Dedifferentiated amniotic fluid mesenchymal stem cell (primary cell): Measurements from ENCODE around the gene RASL10A.

Source experiments
- DNase-seq: peaks from one replicate; pipeline ENCODE4 v3.0.0-alpha.2; 2016; ENCODE audit errors: extremely low spot score

RASL10A gene

DNA sequence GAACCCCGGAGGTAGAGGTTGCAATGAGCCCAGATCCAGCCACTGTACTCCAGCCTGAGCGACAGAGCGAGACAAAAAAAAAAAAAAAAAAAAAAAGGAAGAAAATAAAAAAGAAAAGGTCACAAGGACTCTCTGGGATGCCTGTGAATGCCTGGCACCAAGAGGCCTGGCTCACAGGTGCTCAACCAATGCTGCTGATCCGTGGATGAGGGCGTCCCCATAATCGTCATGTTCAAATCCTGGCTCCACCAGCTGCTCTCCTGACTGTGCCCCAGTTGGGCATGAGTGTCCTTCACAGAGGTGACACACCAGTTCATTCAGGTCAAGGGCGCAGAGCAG, 9.7 kb downstream of the RASL10A start:
- no peak for DNase-seq

DNA sequence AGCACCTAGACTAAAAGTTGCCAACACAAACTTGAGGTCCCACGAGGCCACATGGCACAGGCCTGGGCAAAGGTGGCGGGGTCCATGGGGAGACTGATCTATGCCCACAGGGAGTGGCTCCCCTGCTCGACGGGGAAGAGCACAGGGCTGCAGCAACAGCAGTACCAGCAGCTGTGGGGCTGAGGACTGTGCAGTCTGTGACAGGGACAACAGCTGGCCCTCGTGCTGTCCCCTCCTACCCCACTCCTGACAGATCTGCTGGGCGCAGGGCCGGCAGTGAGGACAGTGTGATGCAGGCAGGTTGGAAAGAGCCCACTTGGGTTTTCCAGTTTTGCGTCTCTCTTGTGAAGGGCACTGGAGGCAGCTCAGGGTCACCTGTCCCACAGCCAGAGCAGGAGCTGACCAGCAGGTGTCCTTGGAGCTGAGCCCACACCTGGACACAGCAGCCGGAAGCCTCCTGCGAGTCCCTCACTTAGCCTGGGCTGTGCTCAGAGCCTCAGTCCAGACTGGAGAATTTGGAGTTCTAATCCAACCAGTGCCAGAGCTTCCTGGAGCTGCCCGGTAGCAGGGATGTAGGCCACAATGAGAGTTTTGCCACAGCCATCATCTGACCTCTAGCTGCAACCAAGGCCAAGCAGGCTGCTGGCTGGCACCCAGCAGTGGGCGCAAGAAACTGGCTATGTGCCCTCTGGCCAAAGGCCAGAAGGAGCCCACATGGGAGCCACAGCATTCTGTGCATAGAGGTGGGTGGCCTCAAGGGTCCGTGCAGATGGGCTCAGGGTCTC, 12.6 kb downstream of the RASL10A start:
- no peak for DNase-seq

GRCh38 chr22:29302402-29302680, 13.2 kb downstream of the RASL10A start:
- DNase-seq = no peak

GRCh38 chr22:29301716-29302401, 13.6 kb downstream of the RASL10A start:
- no peak for DNase-seq

DNA sequence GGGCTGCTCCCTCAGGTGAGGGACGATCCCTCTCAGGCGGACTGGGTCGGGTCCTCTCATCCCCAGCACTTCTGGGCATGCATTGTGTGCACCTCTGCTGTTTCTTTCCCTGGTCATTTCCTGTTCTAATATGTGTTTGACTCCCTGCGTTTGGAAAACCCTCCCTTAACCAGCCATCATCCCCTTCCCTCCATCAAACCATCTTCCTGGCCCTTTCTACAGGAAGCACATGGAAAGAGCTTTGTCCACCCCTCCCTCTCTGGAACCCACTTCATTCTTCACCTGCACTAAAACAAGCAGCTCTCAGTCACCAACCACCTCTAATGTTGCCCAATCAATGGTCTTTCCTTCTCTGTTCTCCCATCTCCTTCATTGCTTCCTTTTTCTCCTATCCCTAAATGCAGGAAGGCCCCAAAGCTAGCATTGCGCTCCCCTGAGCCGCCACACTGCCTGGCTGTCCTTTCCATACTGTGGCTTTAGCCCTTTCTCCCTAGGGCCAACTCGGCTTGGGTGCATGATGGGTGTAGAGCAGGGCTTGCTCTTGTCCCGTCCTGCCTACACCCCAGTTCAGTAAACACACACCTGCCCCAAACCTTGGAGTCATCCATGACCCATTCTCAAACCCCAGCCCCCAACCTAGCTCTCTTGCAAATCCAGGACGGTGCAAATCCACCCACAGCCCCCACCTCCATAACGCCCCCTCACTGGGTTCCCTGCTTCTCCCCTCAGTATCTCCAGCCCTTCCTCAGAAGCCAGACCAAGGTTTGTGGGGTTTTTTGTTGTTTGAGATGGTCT, 14.5 kb downstream of the RASL10A start:
- no peak for DNase-seq

DNA sequence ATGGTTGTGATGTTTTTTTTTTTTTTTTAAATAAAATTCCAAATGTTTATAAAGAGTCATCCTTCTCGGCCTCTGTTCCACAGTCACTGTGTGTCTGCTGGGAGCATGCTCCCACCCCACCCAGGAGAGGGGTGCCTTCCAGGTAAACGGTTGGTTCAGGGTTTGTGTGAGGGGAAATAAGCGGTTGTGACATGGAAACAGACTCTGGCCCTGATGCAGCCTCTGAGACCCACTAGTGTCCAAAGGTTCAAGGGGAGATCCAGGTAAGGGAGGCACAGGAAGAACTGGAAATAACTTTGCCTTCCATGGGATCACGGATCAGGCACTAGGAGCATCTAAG, 15.1 kb downstream of the RASL10A start:
- DNase-seq = no peak

GRCh38 chr22:29299136-29299900, 16.2 kb downstream of the RASL10A start:
- no peak for DNase-seq

DNA sequence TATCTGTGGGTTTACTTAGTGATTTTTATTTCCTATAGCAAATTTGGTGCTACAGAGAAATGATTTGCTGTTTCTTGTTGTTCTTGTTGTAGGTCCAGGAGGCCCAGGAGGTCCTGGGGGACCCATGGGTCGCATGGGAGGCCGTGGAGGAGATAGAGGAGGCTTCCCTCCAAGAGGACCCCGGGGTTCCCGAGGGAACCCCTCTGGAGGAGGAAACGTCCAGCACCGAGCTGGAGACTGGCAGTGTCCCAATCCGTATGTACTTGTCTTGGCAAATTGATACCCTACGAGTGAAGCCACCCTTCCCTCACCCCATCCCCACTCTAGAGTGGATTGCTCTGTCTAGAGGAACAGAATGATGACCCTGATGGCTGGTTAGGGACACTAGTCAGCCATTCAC, 16.9 kb downstream of the RASL10A start:
- DNase-seq = no peak

DNA sequence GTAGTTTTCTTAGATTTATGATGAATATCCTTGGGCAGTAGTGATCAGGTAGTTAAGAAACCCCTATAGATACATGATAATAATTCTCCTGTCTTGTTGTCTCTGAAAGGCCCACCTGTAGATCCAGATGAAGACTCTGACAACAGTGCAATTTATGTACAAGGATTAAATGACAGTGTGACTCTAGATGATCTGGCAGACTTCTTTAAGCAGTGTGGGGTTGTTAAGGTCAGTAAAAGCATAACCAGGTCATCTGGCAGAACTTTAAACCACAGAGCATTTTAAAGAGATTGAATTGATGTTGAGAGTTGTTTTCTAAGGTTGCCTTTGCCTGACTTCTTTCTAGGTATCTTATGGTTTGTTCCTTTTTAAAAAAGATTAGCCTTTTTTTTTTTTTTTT, 23.1 kb downstream of the RASL10A start:
- DNase-seq = no peak

DNA sequence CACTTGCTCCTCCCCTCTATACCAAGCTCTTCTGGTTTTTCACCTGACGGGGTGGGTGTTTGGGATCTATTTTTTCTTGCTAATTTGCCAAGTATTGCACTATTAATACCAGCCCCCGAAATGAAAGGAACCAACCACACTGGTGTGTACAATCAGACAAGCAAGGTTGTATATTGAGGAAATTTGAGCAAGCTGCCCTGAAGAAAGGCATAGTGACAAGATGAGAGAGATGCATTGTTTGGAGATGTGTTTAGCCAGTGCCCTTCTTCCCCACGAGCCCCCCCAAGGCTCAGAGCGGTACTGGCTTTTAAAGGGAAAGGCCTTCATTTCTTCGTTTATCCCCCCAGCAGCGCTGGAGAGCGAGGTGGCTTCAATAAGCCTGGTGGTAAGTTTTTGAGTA, 24.3 kb downstream of the RASL10A start:
- no peak for DNase-seq

- no peak for DNase-seq
Measured at GRCh38 chr22:29290061-29290460, 25.4 kb downstream of the RASL10A start.

- no peak for DNase-seq
Measured at GRCh38 chr22:29288837-29289236, 26.7 kb downstream of the RASL10A start.

GRCh38 chr22:29284196-29284595, 31.3 kb downstream of the RASL10A start:
- no peak for DNase-seq

DNA sequence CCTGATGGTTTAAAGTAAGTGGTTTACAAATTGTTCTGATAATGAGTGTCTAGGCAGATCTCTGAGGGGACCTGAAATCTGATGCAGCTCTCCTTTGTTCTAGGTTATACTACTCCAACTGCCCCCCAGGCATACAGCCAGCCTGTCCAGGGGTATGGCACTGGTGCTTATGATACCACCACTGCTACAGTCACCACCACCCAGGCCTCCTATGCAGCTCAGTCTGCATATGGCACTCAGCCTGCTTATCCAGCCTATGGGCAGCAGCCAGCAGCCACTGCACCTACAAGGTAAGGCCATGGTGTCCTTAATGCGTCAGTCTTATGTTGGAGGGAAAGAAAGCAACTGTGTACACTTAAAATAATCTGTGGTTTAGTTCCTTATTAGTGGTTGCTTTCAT, 37.6 kb downstream of the RASL10A start:
- no peak for DNase-seq

- DNase-seq = no peak
Measured at GRCh38 chr22:29275819-29276565, 39.5 kb downstream of the RASL10A start.

GRCh38 chr22:29275167-29275566, 40.3 kb downstream of the RASL10A start:
- DNase-seq = no peak

DNA sequence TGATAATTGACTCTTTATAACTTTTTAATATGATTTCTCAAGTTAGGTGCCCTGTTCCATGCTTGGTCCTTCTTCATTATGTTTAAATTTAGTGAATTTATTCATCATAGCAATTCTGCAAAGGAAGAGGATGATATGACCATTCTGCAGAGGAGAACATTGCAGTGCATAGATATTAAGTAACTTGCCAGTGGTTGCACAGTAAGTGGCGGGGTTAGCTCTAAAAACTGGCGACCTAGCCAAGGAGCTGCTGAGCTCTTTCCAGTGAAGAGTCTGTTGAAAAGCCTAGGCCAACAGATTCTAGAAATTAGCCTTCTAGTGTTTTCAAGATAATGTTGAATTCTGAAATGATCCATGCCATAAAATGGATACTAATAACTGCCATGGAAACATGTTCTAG, 42.9 kb downstream of the RASL10A start:
- DNase-seq = no peak

DNA sequence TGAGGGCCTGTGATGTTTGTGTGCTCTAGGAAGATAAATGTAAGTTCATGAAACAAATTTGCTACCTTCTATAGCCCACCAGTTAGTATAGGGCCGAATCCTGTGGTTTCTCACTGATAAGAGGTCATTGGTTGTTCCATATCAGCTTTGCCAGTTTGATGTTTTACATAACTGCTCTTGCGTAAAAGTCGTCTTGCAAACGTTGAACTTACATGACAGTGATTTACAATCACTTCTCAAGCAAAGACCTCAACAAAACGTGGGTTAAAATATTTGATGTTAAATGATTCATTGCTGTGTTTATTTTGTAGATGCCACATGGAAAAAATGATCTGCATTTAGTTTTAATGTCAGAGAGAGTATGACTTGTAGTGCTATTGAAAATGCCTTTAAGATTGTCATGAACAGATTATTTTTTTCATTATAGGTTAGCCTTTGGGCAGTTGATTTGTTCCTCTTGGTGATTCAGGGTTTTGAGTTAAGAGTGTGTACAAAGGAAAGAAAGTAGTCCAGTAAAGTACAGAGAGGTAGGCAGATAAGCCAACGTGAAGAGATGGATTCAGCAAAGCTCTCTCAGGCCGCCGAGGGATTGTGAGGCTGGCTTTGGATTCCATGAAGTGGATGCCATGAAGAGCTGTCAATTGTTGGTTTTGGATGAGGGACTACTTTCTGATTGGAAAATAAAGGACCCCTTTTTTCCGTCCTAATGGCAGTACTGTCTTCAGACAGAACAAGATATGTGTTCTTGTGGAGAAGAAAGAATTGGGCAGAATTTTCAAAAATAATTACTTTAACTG, 44.8 kb downstream of the RASL10A start:
- DNase-seq = peak; percentile 26

DNA sequence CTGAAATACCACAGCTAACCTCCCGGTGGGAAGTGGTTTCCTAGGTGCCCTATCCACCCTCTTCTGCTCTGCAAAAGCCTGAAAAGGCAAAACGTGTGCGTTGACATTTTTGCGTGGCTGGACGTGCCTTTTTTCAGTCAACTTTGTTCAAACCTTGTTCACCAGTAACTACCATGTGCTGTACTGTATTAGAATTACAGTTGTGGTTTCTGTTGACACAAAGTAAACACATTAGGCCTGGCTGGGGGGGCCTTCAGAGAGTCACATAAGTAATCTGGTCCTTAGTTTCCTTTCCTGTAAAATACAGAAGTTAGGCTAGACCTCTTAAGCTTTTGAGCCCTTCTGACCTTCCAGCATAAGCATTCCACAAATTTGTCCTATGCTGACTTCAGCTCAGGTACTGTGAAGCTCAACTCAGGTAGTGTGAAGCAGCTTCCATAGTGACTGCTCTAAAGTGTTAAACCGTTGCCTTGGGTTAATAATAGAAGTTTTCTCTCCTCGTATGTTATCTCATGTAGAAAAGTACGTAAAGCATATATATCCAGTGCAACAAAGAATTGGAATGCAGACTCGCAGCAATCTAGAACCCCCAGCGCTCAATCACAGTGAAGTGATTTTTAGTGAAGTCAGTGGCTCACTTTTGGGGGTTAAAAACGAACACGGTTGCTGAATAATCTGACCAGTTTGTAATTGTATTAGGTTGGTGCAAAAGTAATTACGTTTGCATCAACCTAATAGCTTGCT, 45.6 kb downstream of the RASL10A start:
- no peak for DNase-seq

GRCh38 chr22:29269230-29269604, 46.3 kb downstream of the RASL10A start:
- no peak for DNase-seq
